Posterior cingulate gyrus (tissue), 11 donors: ENCODE measurements around the gene SLC6A3.

ENCODE experiments used
- DNase-seq, 10 donors: peaks; one replicate each; pipeline versions ENCODE4 v3.0.0 to v3.0.0-alpha.2; 2020 to 2021; ENCODE audit warnings: mixed read lengths in 3 of 10
- intact Hi-C: fragments of 100-400 bp; cut with DNase I; formaldehyde crosslinking; loops from one replicate; pipeline ENCODE4 v1.15.1; 2023

SLC6A3 gene

DNA sequence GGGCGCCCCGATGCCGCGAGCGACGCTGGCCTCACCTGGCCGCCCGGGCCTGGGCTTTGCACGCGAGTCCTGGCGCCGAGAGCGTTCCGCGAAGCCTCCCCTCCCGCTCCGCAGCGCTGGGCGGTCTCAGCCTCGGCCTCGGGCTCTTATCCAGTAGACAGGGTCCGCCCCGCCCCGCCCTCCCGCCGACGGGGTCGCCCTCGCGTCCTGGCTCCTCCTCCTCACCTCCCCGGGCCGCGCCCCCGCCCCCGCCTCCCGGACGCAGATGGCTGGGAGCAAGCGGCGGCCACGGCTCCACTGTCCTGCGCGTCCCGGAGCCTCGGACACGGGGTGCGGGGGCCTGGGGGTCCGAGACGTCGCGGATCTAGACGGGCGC lies at the start of gene SLC6A3:
TSS of gene SLC6A3 (minus strand) at position 128 of the 376 bp plus-strand sequence. CDS start 2,243 bp downstream, outside the sequence.
- intact Hi-C loops: no loop called here
- peak in 1 of 10 donors; percentile 37 for DNase-seq

- intact Hi-C loops: no loop called here
- DNase-seq: no peak
Observed at GRCh38 chr5:1493941-1494340, 48.7 kb upstream of the SLC6A3 start.

- intact Hi-C loops: no loop called here
- DNase-seq: no peak
Observed at GRCh38 chr5:1493413-1493812, 48.2 kb upstream of the SLC6A3 start.

DNA sequence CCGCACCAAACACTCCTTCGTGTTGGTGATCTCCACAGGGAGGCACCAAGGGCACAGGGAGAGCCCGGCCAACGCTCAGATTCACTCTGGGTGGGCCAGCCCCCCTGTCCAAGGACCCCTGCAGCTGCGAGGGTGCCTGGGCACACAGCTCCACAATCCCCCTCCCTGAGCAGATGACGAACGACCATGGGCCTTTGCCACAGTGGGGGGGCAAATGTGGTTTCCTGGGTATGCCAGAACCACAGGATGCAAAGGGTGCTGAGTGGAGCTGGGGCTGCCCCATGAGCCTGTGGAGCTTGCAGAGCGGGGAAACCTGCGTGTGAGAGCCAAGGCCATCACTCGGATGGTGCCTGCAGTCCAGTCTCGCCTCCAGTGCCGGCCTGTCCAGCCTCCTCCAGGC lies 47.5 kb upstream of the SLC6A3 start:
- no peak for DNase-seq

GRCh38 chr5:1490376-1490775 lies 45.1 kb upstream of the SLC6A3 start:
- intact Hi-C loops: no loop called here
- no peak for DNase-seq

More for the DNA sequence above, 47.5 kb upstream of the SLC6A3 start:
- intact Hi-C loops: no loop called here

DNA sequence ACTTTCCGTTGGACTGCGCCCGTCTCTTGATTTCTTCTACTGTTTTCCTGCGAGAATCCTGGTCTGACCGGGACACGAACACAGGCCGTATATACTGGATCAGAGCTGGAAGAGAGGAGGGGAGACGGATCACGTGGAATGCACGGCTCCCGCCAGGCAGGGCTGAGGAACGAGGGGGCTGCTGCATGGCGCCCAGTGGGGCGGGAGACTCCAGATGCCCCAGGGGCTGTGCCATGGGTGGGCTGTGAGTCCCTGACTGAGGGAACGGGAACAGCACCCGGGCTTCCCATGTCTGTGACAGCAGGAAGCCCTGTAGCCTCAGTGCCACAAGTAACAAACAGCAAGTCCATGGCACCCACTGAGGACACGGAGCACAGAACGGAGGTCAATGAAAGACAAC lies 44.5 kb upstream of the SLC6A3 start:
- intact Hi-C loops: no loop called here
- DNase-seq: no peak

DNA sequence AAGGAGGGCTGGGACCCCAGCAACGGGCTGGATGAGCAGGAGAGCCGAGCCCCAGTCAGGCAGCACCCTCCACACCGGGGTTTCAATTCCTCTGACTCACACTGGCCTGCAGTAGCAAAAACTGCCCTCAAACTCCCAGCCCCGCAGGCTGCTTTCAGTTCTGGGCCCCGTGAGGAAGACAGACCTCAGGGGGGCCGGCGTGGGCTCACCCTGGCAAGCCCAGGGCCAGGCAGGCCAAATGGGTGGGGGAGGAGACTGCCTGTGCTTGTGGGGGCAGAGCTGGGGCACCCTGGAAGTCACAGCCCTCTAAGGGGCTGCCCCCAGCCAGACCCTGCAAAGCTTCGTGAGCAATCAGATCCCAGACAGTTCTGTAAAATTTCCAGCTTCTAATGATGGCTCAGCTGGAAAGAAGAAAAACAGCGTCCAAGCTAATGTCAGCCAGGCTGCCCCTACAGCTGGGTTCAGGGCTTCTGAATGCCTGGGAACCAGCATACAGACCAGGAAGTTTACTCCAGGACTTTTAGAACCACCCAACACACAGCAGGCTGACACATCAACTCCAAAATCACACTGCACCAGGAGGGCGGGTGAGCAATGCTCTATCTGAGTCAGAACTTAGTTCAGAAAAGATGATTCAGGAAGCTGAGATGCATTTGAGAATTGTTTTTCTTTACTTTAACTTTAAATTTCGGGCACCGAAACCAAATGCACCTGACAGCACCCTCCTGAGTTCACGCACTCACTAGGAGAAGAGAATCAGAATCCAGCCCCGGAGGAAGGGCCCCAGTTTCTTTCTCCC lies 43.8 kb upstream of the SLC6A3 start:
- intact Hi-C loops: no loop called here
- DNase-seq: no peak

- intact Hi-C loops: no loop called here
- no peak for DNase-seq
Observed at GRCh38 chr5:1487079-1487764, 42.0 kb upstream of the SLC6A3 start.

DNA sequence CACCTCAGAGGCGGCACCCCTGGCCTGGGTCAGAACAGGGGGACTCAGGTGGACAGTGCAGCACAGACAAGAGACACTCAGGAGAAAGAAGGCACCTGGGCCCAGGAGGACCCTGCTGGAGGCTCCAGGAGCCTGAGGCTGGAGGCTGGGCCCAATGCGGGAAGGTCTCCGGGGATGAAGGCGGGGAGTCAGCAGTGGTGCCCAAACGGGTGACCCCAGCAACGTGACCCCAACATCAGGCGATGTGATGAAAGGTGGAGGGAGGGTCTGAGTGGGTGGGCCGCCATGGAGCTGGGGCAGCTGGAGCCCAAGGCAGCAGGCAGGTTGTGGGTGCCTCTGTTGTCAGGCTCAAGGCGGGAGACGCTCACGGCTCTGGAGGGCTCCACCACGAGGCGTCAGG lies 41.0 kb upstream of the SLC6A3 start:
- DNase-seq: no peak

GRCh38 chr5:1485579-1486118 lies 40.4 kb upstream of the SLC6A3 start:
- peak in 2 of 10 donors; percentile 89 to 91 for DNase-seq
- intact Hi-C loops: no loop called here

More for the DNA sequence above, 41.0 kb upstream of the SLC6A3 start:
- intact Hi-C loops: no loop called here

- DNase-seq: no peak
- intact Hi-C loops: no loop called here
Observed at GRCh38 chr5:1484730-1485578, 39.7 kb upstream of the SLC6A3 start.

GRCh38 chr5:1483856-1484729 lies 38.9 kb upstream of the SLC6A3 start:
- no peak for DNase-seq
- intact Hi-C loops: no loop called here

DNA sequence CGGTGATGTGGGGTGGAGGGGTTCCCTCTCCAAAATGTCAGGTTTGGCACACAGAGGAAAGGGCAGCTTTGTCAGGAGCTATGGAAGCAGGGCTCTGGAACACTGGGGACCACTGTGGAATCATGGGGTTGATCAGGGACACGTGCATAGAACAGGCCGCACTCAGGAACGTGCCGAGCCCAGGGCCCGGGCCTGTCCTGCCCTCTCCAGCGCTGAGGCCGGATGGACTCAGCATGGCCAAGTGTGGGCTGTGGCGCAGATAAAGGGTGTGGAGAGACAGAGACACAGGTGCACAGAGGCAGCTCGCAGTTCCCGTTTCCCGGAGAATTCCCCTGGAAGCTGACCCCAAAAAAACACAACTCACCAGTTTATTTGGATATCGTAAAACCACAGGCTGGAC lies 37.8 kb upstream of the SLC6A3 start:
- intact Hi-C loops: no loop called here
- no peak for DNase-seq

GRCh38 chr5:1481959-1482331 lies 36.7 kb upstream of the SLC6A3 start:
- intact Hi-C loops: no loop called here
- DNase-seq: peak in 2 of 10 donors; percentile 12 to 21

- intact Hi-C loops: no loop called here
- peak in 2 of 10 donors; percentile 16 to 59 for DNase-seq
Observed at GRCh38 chr5:1481266-1481958, 36.2 kb upstream of the SLC6A3 start.

- DNase-seq: peak in 4 of 10 donors; percentile 12 to 72 (median 56)
- intact Hi-C loops: no loop called here
Observed at GRCh38 chr5:1480806-1481205, 35.6 kb upstream of the SLC6A3 start.

DNA sequence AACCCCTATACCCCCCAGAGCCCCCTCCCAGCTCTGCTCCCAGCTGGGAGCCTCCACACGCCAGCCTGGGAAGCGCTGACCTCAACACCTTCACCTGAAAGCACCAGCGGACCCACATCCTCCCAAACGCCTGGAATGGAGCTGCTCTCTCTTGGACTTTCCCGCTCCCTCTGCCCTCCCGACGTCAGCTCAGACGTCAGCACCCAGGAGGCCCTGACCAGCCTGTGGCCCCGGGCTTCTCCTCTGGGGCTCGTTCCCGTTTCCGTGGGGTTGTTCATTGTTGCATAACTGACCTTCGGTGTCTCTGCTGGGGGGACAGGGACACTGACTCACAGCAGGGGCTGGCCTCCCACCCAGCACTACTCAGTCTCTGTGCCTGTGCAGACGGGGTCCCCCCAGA lies 35.0 kb upstream of the SLC6A3 start:
- intact Hi-C loops: no loop called here
- peak in 7 of 10 donors; percentile 28 to 89 (median 39) for DNase-seq

GRCh38 chr5:1479581-1480188 lies 34.4 kb upstream of the SLC6A3 start:
- peak in 6 of 10 donors; percentile 25 to 87 (median 61) for DNase-seq
- intact Hi-C loops: no loop called here

- DNase-seq: peak in 1 of 10 donors; percentile 52
- intact Hi-C loops: no loop called here
Observed at GRCh38 chr5:1479066-1479465, 33.8 kb upstream of the SLC6A3 start.
